IPS-NIHi11 (cell line): Measurements from ENCODE around the gene PCDH12.
A peak's percentile ranks its signal among the peaks of the same experiment; 100 is the strongest.
"Not testable (repeated sequence)": the region's sequence is repeated elsewhere in the genome, so short reads cannot be mapped to it uniquely, and the experiment has no call there.

ENCODE experiments used
- DNase-seq: peaks from one replicate; pipeline ENCODE4 v3.0.0; 2012; ENCODE audit warnings: mixed read lengths, low spot score

PCDH12 gene

GRCh38 chr5:141940695-141941271 lies 17.2 kb downstream of the PCDH12 start:
- peak; percentile 41 for DNase-seq

- no peak for DNase-seq
These were observed 22.5 kb downstream of the PCDH12 start for GRCh38 chr5:141935538-141935937.

- no peak for DNase-seq
These were observed 23.7 kb downstream of the PCDH12 start for GRCh38 chr5:141934099-141934844.

GRCh38 chr5:141933151-141933550 lies 24.9 kb downstream of the PCDH12 start:
- no peak for DNase-seq

GRCh38 chr5:141931694-141932093 lies 26.3 kb downstream of the PCDH12 start:
- no peak for DNase-seq

- DNase-seq, result no peak
These were observed 28.5 kb downstream of the PCDH12 start for GRCh38 chr5:141929398-141930058.

GRCh38 chr5:141928051-141928450 lies 30.0 kb downstream of the PCDH12 start:
- DNase-seq, result no peak

GRCh38 chr5:141926434-141926833 lies 31.6 kb downstream of the PCDH12 start:
- DNase-seq, result no peak

GRCh38 chr5:141923448-141924313 lies 34.3 kb downstream of the PCDH12 start, which contains the start of gene DELE1:
TSS of gene DELE1 (plus strand) at chr5:141923871. CDS start at chr5:141923942, 71 bp downstream.
- DNase-seq, result peak; percentile 97

GRCh38 chr5:141922827-141923447 lies 35.1 kb downstream of the PCDH12 start:
- not testable (repeated sequence) for DNase-seq

- DNase-seq, result no peak
These were observed 37.2 kb downstream of the PCDH12 start for GRCh38 chr5:141920771-141921170.

GRCh38 chr5:141919218-141920119 lies 38.5 kb downstream of the PCDH12 start:
- no peak for DNase-seq

- DNase-seq, result no peak
These were observed 40.2 kb downstream of the PCDH12 start for GRCh38 chr5:141917760-141918159.

GRCh38 chr5:141916522-141916921 lies 41.5 kb downstream of the PCDH12 start:
- DNase-seq, result no peak

- DNase-seq, result peak; percentile 60
These were observed 42.1 kb downstream of the PCDH12 start for GRCh38 chr5:141915881-141916336.

GRCh38 chr5:141914797-141915196 lies 43.2 kb downstream of the PCDH12 start:
- DNase-seq, result no peak

- peak; percentile 77 for DNase-seq
These were observed 43.7 kb downstream of the PCDH12 start for GRCh38 chr5:141914199-141914743.

- no peak for DNase-seq
These were observed 44.3 kb downstream of the PCDH12 start for GRCh38 chr5:141913560-141914198.

GRCh38 chr5:141910271-141910673 lies 47.7 kb downstream of the PCDH12 start:
- DNase-seq, result no peak

GRCh38 chr5:141909212-141909611 lies 48.8 kb downstream of the PCDH12 start:
- DNase-seq, result no peak
